SK-N-MC (cell line): ENCODE results near the gene NES.

Experiments used
- EZH2 ChIP-seq: fragments of 200-600 bp; sonication (generic); IDR thresholded peaks from one replicate; pipeline ENCODE4 v1.6.1; 2017; ENCODE audit warnings: antibody characterized with exemption
- FOXP2 ChIP-seq: optimal IDR thresholded peaks from 2 replicates; pipeline ENCODE3; 2011; ENCODE audit warnings: mild to moderate bottlenecking, moderate library complexity; ENCODE audit not compliant: insufficient read depth; ENCODE audit errors: extremely low read length, control extremely low read depth
- POLR2AphosphoS5 ChIP-seq: IDR thresholded peaks from 2 replicates; pipeline ENCODE4 v1.6.1; 2012; ENCODE audit warnings: mild to moderate bottlenecking, low read depth, low read length, borderline replicate concordance

DNA sequence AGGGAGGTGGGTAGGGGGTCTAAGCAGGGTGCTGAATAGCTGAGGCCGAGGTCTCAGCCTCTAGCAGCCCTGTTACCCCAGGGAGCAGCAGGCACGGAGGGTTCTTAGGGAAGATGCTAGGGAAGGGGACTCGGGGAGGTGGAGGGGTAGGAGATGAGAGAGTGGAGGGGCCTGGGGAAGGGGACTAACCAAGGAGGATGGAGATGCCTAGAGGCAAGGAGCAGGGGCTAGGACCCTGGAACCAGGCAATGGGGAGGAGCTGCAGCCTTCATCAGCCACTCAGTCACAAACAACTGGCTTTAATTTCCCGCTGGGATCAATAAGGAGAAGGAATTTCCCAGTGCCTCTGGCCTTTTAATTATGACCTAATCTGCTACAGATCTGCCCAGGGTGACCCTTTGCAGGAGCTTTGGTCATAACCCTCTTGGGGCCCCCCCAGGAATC lies 31.0 kb upstream of the NES start:
- TF ChIP-seq EZH2 (no peak), POLR2AphosphoS5 (no peak), FOXP2 (no peak)
